ENCODE measurements around the gene TAS1R2.
"Not testable (repeated sequence)": the region's sequence is repeated elsewhere in the genome, so short reads cannot be mapped to it uniquely, and the experiment has no call there.

The TAS1R2 gene

GRCh38 chr1:18868354-18868753, 8.9 kb upstream of the TAS1R2 start:
- no peak for DNase-seq

- no peak for DNase-seq
Observed at GRCh38 chr1:18866846-18867245, 7.4 kb upstream of the TAS1R2 start.

GRCh38 chr1:18866314-18866713, 6.9 kb upstream of the TAS1R2 start:
- no peak for DNase-seq

- DNase-seq: no peak
Observed at GRCh38 chr1:18865176-18865575, 5.7 kb upstream of the TAS1R2 start.

GRCh38 chr1:18861590-18861989, 2.1 kb upstream of the TAS1R2 start:
- DNase-seq: no peak

GRCh38 chr1:18861082-18861481, 1.6 kb upstream of the TAS1R2 start:
- DNase-seq: no peak

- DNase-seq: no peak
Observed at GRCh38 chr1:18858070-18858688, 1.3 kb downstream of the TAS1R2 start.

- no peak for DNase-seq
Observed at GRCh38 chr1:18856435-18856834, 3.0 kb downstream of the TAS1R2 start.

- no peak for DNase-seq
Observed at GRCh38 chr1:18855573-18855972, 3.9 kb downstream of the TAS1R2 start.

- DNase-seq: no peak
Observed at GRCh38 chr1:18854331-18855025, 5.0 kb downstream of the TAS1R2 start.

- DNase-seq: no peak
Observed at GRCh38 chr1:18852501-18852900, 7.0 kb downstream of the TAS1R2 start.

GRCh38 chr1:18849261-18849711, 10.2 kb downstream of the TAS1R2 start:
- DNase-seq: no peak

- not testable (repeated sequence) for DNase-seq
Observed at GRCh38 chr1:18847723-18848122, 11.7 kb downstream of the TAS1R2 start.

- no peak for DNase-seq
Observed at GRCh38 chr1:18840145-18840544, 19.3 kb downstream of the TAS1R2 start.

GRCh38 chr1:18836654-18837053, 22.8 kb downstream of the TAS1R2 start:
- no peak for DNase-seq

GRCh38 chr1:18832319-18832718, 27.1 kb downstream of the TAS1R2 start:
- DNase-seq: not testable (repeated sequence)

- no peak for DNase-seq
Observed at GRCh38 chr1:18831656-18832055, 27.8 kb downstream of the TAS1R2 start.

- no peak for DNase-seq
Observed at GRCh38 chr1:18830596-18830995, 28.9 kb downstream of the TAS1R2 start.

- no peak for DNase-seq
Observed at GRCh38 chr1:18829671-18830070, 29.8 kb downstream of the TAS1R2 start.

GRCh38 chr1:18828224-18828623, 31.2 kb downstream of the TAS1R2 start:
- DNase-seq: no peak

GRCh38 chr1:18823438-18823837, 36.0 kb downstream of the TAS1R2 start:
- DNase-seq: no peak

- peak; percentile 55 for DNase-seq
Observed at GRCh38 chr1:18820791-18821641, 38.4 kb downstream of the TAS1R2 start.

- no peak for DNase-seq
Observed at GRCh38 chr1:18819986-18820790, 39.3 kb downstream of the TAS1R2 start.

Measured in suppressor macrophage treated with lipopolysaccharide for 4 hours (primary cell).